GM18873 (cell line): ENCODE data around the gene ZNF462.
"Not testable (repeated sequence)": the region's sequence is repeated elsewhere in the genome, so short reads cannot be mapped to it uniquely, and the experiment has no call there.

Source experiments
- ATAC-seq: cut with Tn5 transposase; IDR thresholded peaks from one replicate; pipeline ENCODE4 v1.9.1; 2021; ENCODE audit warnings: mild to moderate bottlenecking, moderate library complexity, moderate number of reproducible peaks; ENCODE audit not compliant: unreplicated experiment, low FRiP score

ZNF462 gene

GRCh38 chr9:106981396-106982287 is 118.7 kb downstream of the ZNF462 start:
- no peak for ATAC-seq

DNA sequence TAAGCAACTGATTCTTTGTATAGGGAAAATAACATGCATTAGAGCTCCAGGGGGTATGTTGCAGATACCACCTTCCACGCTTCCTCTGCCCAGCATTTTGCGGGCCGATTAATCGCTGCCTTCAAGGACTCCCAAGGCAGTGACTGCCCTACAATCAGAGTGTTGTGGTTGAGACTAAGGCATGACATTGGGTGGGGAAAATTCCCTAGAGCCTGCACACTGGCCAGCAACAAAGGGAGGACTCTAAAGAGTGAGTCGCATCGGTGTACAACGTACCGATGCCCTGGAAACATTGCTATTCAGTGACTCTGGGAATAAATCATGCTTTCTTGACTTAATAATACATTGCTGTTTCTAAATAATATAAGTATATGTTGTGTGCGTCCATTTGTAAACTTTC is 119.7 kb downstream of the ZNF462 start:
- ATAC-seq, result no peak

DNA sequence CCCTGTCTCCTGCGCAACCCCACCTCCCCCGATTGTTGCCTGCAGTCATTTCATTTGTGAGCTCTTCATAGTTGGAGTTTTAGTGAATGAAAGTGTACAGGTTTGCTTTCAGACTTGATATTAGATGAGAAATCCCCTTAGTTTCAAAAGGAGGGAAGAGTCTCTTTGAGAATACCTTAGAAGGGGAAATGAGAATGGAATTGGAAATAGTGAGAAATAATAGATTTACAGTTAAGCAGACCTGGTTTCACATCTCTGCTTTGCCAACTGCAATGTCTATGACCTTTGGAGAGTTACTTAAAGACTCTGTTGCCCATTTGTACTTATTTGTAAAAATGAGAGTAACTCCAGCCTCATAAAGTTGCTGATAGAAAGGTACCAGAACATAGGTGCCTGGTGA is 120.4 kb downstream of the ZNF462 start:
- ATAC-seq, result no peak

- not testable (repeated sequence) for ATAC-seq
These were observed 126.9 kb downstream of the ZNF462 start for GRCh38 chr9:106989904-106990303.

DNA sequence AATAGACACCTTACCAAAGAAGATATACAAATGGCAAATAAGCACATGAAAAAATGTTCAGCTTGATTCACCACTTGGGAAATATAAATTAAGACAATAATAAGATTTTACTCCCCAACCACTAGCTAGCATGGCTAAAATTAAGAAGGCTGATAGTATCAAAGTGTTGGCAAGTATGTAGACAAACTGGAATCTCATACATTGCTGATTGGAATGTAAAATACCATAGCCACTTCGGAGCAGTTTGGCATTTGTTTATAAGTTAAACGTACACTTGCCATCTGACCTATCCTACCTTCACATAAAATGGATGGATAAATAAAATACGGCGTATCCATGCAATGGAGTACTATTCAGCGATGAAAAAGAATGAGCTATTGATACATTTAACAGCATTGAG is 129.2 kb downstream of the ZNF462 start:
- ATAC-seq, result no peak

GRCh38 chr9:106993603-106994002 is 130.6 kb downstream of the ZNF462 start:
- ATAC-seq, result no peak

GRCh38 chr9:106994463-106994862 is 131.5 kb downstream of the ZNF462 start:
- no peak for ATAC-seq

DNA sequence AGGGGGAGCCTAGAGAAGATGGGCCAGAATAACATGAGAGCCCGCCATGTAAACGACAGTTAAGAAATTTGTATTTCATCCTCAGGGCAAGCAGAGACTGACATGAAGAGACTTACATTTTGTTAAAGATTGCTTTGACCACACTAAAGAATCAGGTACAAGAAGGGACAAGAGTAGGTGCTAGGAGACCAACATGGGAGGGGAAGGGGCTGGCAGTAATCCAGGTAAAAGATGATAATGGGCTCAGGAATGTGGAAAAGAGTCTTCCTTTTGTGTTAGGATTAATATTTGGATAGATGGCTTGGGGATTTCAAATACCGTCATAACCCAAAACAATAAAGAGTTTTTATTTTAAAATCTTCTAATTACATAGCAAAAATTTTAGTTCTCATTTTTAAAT is 137.3 kb downstream of the ZNF462 start:
- no peak for ATAC-seq

DNA sequence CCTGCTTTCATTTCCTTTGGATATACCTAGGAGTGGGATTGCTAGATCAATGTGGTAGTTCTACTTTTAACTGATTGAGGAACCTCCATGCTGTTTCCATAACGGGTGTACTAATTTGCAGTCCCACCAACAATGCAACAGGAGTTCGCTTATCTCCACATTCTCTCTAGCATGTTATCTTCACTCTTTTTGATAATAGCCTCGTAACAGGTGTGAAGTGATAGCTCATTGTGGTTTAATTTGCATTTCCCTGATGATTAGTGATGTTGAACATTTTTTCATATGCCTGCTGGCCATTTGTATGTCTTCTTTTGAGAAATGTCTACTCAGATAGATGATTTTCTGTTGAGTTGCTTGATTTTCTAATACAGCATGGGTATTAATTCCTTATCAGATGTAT is 142.2 kb downstream of the ZNF462 start:
- no peak for ATAC-seq

GRCh38 chr9:107007402-107007801 is 144.4 kb downstream of the ZNF462 start:
- ATAC-seq, result no peak

- no peak for ATAC-seq
These were observed 145.0 kb downstream of the ZNF462 start for GRCh38 chr9:107008011-107008410.

DNA sequence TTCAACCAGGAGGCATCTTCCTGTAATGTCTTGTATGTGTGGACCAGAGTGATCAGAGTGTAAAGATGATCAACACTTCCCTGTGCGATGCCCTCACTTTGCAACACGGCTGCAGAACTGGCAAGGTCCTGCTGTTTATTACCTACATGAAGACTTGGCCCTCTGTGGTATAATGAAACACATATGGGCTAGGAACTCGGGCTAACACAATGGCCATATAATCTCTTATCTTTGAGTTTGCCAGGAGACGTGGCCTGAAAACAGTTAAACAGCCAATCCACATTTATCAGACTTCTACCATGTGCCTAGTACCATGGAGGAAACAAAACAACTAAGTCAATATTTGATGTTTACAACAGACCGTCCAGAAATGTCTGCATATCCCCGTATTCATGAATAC is 145.5 kb downstream of the ZNF462 start:
- no peak for ATAC-seq

- no peak for ATAC-seq
These were observed 153.4 kb downstream of the ZNF462 start for GRCh38 chr9:107016383-107016782.

GRCh38 chr9:107018861-107019545 is 156.0 kb downstream of the ZNF462 start:
- ATAC-seq, result no peak

DNA sequence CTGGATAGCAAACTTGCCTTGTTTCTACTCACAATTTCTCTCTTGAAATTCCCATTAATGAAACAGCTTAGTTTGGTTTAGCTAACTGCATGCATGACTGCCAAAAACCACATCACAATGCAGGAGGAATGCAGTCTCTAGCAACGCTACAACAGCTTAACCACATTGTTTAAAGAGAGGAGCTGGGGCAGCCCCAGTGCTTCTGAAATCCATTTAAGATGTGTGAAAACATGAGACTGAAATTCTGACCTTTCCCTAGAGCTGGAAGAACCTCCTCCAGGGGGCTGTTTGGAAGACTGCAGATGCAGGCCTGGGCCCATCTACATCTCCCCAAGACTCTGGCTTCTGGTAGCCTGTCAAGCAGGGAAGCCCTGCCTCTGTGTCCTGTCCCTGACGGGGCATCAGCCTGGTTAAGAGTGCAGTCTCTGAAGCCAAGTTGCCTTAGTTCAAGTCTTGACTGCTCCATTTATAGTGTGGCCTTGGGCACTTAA is 157.1 kb downstream of the ZNF462 start:
- no peak for ATAC-seq

DNA sequence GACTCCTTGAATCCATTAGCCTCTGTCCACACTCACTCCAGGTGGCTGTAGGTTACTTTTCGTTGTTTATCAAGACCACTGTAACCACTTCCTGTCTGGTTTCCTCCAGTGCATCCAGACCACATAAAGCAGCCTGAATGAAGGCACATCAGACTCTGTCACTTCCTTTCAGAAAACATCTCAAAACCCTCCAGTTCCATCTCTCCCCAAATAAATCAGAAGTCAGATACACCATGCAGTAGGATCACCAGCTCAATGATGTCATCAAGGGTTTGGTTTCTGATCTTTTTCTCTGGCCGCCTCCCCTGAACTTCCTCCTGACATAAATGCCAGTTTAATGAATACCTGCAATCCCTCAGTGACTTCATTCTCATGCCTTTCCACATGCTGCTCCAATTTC is 161.2 kb downstream of the ZNF462 start:
- no peak for ATAC-seq

DNA sequence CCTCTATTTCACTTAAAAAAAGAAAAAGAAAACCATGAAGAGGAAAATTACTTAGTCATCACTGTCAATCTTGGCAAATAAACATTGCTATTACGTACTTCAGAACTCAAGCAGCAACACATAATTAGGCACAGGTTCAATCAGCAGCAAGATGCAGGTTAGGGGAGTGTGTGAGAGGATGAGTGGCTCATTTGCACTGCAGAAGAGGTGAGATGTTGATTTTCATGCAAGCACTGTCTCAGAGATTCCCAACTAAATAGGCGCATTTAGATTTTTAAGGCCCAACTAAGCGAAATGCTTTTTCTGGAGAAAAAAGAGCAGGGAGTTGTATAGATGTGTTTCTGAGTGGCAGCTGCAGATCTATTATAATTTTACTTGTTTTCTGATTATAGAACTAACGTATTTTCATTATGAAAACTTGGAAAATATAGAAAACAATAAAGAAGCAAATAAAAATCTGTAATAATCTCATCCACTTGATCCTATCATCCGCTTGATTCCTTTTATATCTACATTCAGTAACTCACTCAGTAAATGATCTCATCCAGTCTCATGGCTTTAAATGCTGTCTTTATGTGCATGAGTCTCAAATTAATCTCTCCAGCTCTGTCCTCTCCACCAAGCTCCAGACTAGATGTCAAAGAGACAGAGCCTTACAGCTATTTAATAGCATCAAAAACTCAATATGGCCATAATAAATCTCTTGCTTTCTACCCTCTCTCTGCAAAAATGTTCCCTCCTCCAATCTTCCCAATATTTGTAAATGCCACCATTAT is 162.5 kb downstream of the ZNF462 start:
- no peak for ATAC-seq

- ATAC-seq, result no peak
These were observed 166.2 kb downstream of the ZNF462 start for GRCh38 chr9:107029146-107029545.

GRCh38 chr9:107033966-107034365 is 171.0 kb downstream of the ZNF462 start:
- ATAC-seq, result no peak

DNA sequence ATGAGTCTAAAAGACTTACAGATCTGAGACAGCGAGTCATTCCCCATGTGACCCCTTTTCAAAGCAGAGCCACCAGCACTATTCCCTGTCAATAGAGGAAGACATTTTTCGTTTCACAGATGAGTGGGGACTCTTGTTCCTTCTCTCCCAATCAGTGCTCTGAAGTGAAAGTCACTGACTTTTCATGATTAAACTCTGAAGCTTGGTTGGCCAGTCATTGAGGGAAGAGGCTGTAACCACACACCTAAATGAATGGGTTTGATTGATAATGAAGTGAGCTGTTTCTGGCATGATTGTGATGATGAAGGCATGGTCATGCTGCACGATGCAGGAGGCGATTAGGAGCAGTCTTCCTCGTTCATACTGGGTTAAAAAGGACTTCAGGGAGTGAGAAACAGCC is 171.9 kb downstream of the ZNF462 start:
- no peak for ATAC-seq

- no peak for ATAC-seq
These were observed 173.4 kb downstream of the ZNF462 start for GRCh38 chr9:107036367-107036766.
